Measurements from ENCODE around the gene EHD2.

DNA sequence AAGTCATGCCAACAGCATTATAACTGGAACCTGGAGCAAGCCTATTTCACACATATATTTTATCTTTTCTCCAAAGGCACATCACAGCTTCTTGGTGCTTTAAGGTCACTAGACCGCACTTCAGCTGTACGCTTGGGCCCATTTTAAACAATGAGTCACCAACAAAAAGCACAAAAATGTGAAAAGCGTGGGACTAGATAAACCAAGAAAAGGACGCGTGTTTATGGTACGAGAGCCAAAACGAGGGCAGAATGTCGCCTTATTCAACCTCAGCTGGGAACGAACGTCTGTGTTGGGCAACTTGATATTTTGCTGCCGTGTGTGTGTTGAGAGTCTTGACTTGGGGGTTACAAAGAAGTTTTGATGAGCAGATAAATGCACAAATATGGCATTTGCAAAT, 9.2 kb upstream of the EHD2 start:
- no peak for TF ChIP-seq CTCF (IDR thresholded peaks at IDR 0.05)
- no peak for TF ChIP-seq EP300 (IDR thresholded peaks at IDR 0.05)

Measured in ovary (tissue), 3 donors.